KOPT-K1 (cell line): ENCODE results near the gene ARFIP1.

ENCODE experiments used
- H3K27ac ChIP-seq: fragments of 200-600 bp; sonication (generic); 2 replicates; pipeline ENCODE4 v1.5.1; 2016; ENCODE audit warnings: antibody characterized with exemption, mild to moderate bottlenecking, low read depth, low read length; ENCODE audit not compliant: poor library complexity, severe bottlenecking
- H3K36me3 ChIP-seq: fragments of 200-600 bp; sonication (generic); 2 replicates; pipeline ENCODE4 v1.5.1; 2017; ENCODE audit warnings: antibody characterized with exemption, mild to moderate bottlenecking, low read length, moderate library complexity; ENCODE audit not compliant: insufficient read depth
- H3K9me3 ChIP-seq: fragments of 200-600 bp; sonication (generic); 2 replicates; pipeline ENCODE4 v1.5.1; 2017; ENCODE audit warnings: antibody characterized with exemption, low read length, mild to moderate bottlenecking; ENCODE audit not compliant: insufficient read depth, poor library complexity, severe bottlenecking

The ARFIP1 gene

GRCh38 chr4:152941411-152941810 lies 161.7 kb downstream of the ARFIP1 start:
- no peaks in the 10 kb centered on the region for H3K36me3 ChIP-seq
- H3K27ac ChIP-seq, result no peak overlapping the region
- peaks cover 2% of the 10 kb centered on the region for H3K9me3 ChIP-seq

DNA sequence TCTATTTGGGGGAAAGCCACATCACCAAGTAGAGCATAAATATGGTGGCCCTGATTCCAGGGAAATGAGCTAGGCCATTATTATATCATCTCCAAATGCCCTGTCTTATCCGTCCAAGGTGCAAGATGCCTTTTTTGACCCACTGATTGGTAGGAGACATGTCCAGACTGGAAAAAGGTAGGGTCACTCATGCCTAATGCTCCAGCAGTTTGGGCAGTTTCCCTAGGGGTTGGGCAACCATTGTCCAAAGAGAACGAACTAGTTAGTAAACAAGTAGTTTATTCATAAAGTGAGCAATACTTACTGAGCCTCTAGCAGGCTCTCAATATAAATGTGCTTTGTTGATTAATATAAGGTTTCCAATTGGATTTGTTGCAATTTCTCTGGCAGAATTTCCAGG lies 162.6 kb downstream of the ARFIP1 start:
- Histone ChIP-seq H3K36me3 (no peaks in the 10 kb centered on the region), H3K9me3 (no peaks in the 10 kb centered on the region), H3K27ac (no peak overlapping the region)

DNA sequence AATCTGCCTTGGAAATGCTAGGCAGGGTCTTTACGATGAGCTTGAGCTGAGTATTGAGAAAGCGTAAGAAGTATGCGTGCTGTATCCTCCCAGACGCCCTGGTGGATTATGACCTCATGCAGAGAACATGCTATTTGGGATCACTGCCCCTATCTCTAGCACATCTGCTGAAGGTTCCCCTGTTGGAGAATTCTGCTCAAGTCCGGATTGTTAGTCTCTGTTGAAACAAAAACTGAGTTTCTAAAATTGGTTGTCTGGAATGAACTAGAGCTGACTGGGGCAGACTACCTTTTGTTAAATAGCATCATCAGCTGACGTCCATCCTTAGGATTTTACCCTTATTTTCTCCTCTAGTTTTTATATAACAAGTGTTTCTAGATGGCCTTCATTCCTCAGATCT lies 163.9 kb downstream of the ARFIP1 start:
- Histone ChIP-seq H3K9me3 (no peaks in the 10 kb centered on the region), H3K36me3 (no peaks in the 10 kb centered on the region), H3K27ac (no peak overlapping the region)

- Histone ChIP-seq H3K36me3 (no peaks in the 10 kb centered on the region), H3K9me3 (no peaks in the 10 kb centered on the region), H3K27ac (no peak overlapping the region)
Observed at GRCh38 chr4:152944666-152945320, 165.0 kb downstream of the ARFIP1 start.

DNA sequence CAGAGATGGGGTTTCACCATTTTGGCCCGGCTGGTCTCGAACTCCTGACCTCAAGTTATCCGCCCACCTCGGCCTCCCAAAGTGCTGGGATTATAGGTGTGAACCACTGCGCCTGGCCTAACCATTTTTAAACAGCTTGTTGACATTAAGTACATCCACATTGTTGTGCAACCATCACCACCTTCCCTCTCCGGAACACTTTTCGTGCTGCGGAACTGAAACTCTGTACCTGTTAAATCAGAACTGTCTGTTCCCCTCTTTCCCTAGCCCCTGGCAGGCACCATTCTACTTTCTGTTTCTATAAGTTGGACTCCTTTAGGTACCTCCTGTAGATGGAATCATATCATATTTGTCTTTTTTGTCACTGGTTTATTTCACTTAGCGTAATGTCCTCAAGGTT lies 165.9 kb downstream of the ARFIP1 start:
- H3K36me3 ChIP-seq, result no peaks in the 10 kb centered on the region
- H3K9me3 ChIP-seq, result no peaks in the 10 kb centered on the region
- no peak overlapping the region for H3K27ac ChIP-seq

DNA sequence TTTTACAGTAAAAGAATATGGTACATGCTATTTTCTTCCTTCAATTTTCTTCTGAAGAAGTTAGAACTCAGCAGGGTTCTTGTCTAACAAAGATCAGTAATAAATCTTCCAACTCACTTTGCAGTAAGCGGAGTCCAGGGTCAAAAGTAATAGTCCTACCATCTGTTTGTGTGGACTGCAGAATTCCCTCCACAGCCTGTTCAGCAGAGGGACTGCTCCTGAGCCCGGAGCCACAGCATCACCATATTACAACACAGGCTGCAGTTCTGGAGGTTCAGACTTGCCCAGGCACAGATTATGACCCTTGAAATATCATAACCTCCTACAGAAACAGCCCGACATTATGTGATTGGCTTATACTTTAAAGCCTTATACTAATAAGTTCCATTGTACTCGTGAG lies 166.7 kb downstream of the ARFIP1 start:
- Histone ChIP-seq H3K9me3 (no peaks in the 10 kb centered on the region), H3K36me3 (no peaks in the 10 kb centered on the region), H3K27ac (no peak overlapping the region)

GRCh38 chr4:152947311-152947710 lies 167.6 kb downstream of the ARFIP1 start:
- no peaks in the 10 kb centered on the region for H3K9me3 ChIP-seq
- no peaks in the 10 kb centered on the region for H3K36me3 ChIP-seq
- no peak overlapping the region for H3K27ac ChIP-seq

GRCh38 chr4:152949930-152950329 lies 170.2 kb downstream of the ARFIP1 start:
- Histone ChIP-seq H3K27ac (no peak overlapping the region), H3K9me3 (no peaks in the 10 kb centered on the region), H3K36me3 (no peaks in the 10 kb centered on the region)

- no peaks in the 10 kb centered on the region for H3K36me3 ChIP-seq
- H3K27ac ChIP-seq, result no peak overlapping the region
- H3K9me3 ChIP-seq, result no peaks in the 10 kb centered on the region
Observed at GRCh38 chr4:152950402-152951274, 170.9 kb downstream of the ARFIP1 start.

DNA sequence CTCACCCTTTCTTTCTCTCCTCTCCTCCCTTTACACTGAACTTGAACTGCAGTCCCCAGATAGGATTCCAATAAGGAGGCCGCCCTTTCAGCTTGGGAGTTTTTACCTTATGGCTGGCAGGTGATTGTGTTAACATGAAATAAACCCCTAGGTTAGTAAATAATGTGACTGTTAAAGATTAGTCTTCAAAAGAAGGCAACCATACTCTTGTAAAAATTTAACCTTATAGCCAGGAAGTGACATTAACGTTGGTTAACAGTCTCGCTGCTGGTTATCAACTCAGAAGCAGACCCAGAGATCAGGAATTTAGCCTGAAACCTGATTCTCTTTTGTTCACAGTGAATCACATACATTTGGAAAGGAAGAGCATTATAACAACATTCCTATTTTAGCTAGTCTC lies 171.6 kb downstream of the ARFIP1 start:
- no peaks in the 10 kb centered on the region for H3K36me3 ChIP-seq
- no peak overlapping the region for H3K27ac ChIP-seq
- H3K9me3 ChIP-seq, result no peaks in the 10 kb centered on the region

GRCh38 chr4:152953514-152953913 lies 173.8 kb downstream of the ARFIP1 start:
- Histone ChIP-seq H3K36me3 (no peaks in the 10 kb centered on the region), H3K27ac (no peak overlapping the region), H3K9me3 (no peaks in the 10 kb centered on the region)

DNA sequence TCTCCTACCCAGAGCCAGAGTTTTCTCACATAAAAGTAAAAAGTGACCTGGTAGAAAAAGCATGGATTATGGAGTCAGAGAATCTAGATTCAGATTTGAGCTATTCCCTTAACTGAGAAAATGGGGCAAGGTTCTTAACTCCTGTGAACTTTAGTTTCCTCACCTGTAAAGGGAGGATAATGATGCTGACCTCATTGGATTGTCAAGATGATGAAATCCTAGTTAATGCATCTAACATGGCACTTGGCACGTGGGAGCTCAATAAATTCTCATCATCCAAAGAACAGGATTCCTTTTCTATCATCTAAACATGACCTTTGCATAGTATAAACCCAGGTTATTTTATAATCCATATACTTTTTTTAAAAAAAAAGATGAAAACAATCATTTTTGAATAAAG lies 175.0 kb downstream of the ARFIP1 start:
- Histone ChIP-seq H3K9me3 (no peaks in the 10 kb centered on the region), H3K36me3 (no peaks in the 10 kb centered on the region), H3K27ac (no peak overlapping the region)

DNA sequence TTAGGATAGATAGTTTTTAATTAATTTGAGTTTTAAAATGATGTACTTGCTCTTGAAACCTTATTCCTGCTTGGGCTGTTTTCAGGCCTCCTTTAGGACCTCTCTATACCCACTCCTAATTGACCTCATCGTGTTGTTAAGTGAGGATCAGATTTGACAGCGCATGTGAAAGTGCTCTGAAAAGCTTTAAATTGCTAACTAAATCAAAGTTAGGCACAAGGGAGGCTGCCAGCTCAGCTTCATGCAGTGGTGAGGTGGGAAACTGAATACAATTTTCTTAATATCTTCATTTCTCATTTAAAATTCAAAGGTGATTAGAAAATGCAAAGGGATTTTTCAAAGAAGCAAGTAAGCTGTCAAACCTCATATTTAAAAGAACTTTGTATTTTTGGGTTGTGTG lies 176.4 kb downstream of the ARFIP1 start:
- Histone ChIP-seq H3K36me3 (no peaks in the 10 kb centered on the region), H3K9me3 (no peaks in the 10 kb centered on the region)

DNA sequence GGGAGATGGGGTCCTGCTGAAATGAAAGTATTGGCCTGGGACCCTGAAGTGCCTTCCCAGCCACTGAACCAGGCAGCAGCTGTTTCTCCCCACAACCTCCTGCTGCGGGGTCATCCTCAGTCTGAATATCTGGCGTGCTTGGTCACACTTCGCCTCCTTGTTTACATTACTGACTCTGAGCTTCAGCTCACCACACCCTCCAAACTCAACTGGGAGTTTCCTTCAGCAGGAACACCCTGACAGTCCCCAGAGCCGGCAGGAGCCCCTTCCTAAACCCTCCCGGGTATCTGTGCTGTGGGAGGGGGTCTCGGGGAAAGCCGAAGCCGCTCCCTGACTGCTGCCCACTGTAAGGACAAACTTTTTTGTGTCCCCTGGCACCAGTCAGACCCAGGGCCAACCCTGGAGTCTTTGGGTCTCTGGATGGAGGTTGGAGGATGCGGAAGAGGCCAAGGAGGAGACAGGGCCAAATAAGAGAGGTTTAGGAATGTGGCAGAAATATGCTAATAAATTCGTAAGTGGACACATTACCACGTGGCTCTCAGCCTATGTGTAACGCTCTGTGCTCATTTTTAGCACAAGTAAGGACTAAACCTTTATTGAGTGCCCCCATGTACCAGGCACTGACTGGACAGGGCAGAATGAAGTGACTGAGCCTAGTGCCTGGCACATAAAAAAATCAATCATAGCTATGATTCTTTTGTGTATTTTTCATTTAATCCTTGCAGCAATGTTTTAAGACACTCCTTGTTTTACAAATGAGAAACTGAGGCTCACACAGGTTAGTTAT lies 177.1 kb downstream of the ARFIP1 start:
- Histone ChIP-seq H3K36me3 (no peaks in the 10 kb centered on the region), H3K9me3 (no peaks in the 10 kb centered on the region), H3K27ac (no peak overlapping the region)

More for the DNA sequence above, 176.4 kb downstream of the ARFIP1 start:
- no peak overlapping the region for H3K27ac ChIP-seq

GRCh38 chr4:152957437-152958171 lies 177.8 kb downstream of the ARFIP1 start:
- Histone ChIP-seq H3K27ac (no peak overlapping the region), H3K9me3 (no peaks in the 10 kb centered on the region), H3K36me3 (no peaks in the 10 kb centered on the region)
